Right hindlimb (tissue), 1 donor: ENCODE results near the gene DYRK1B.

Source experiments
- DNase-seq: peaks from one replicate; pipeline ENCODE4 v3.0.0-alpha.2; 2018

The DYRK1B gene

DNA sequence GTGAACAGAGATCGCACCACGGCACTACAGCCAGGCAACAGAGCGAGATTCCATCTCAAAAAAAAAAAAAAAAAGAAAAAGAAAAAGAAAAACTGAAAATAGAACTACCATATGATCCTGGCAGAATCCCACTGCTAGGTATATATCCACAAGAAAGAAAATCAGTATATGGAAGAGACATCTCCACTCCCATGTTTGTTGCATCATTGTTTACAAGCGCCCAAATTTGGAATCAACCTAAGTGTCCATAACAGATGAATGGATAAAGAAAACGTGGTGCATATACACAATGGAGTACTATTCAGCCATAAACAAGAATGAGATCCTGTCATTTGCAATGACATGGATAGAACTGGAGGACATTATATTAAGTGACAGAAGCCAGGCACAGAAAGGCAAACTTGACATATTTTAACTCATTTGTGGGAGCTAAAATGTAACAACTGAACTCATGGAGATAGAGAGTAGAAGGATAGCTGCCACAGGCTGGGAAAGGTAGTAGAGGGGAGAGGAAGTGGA is 26.1 kb downstream of the DYRK1B start:
- no peak for DNase-seq

DNA sequence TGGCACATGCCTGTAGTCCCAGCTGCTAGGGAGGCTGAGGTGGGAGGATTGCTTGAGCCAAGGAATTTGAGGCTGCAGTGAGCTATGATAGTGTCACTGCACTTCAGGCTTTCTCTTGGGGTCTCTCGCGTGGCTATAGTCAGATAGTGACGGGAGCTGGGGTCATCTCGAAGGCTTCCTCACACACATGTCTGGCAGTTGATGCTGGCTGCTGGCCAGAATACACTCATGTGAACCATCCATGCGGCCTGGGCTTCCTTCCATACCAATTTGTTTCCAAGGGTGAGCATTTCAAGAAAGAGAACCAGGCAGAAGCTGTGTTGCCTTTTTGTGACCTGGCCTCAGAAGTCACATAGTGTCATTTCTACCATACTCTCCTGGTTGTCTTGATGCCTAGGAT is 28.9 kb downstream of the DYRK1B start:
- DNase-seq, result no peak

DNA sequence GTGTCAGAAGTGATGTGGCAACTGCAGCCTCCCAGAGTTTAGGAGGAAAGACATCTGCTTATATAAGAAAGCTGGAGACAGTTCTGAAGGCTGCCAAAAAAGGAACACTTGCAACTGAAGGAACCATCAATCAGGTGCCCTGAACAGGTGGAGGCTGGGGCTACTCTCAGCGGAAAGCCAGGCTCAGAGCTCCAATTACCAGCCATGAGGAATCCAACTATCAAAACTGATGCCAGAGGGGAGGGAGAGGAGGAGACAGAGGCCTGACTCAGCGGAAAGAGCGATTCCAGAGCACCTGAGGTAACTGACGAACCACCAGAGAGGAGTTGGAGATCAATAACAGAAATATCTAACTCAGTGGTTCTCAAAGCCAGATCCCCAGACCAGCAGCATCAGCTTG is 31.0 kb downstream of the DYRK1B start:
- DNase-seq, result no peak

DNA sequence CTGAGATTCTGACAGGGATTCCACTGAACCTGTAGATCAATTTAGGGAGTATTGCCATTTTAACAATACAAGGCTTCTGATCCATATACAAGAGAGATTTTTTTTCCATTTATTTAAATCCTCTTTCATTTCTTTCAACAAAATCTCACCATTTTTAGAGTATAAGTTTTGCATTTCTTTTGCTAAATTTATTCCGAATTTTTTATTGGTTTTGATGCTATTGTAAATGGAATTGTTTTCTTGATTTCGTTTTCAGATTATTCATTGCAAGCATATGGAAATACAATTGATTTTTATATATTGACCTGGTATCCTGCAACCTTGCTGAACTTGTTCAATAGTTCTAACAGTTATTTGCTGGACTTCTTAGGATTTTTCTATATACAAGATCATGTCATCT is 36.9 kb downstream of the DYRK1B start:
- no peak for DNase-seq

DNA sequence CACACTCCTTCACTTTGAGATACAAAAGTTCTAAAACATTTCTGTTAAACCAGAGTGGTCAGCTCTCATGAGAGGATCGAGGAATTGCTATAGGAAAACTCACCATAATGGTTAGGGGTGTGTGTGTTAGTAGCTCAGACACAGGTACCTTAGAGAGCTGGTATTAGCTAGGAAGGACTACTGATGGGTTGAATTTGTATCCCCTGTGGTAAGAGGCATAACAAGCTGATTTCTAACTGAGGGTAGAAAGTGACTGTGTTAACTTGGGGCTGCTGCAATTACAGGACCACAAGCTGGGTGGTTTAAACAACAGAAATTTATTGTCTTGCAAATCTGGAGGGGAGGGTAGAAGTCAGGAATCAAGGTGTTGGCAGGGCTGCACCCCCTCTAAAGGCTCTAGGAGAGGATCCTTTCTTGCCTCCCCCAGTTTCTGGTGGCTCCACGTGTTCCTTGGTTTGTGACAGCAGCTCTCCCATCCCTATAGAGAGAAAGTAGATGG is 37.9 kb downstream of the DYRK1B start:
- DNase-seq, result no peak

DNA sequence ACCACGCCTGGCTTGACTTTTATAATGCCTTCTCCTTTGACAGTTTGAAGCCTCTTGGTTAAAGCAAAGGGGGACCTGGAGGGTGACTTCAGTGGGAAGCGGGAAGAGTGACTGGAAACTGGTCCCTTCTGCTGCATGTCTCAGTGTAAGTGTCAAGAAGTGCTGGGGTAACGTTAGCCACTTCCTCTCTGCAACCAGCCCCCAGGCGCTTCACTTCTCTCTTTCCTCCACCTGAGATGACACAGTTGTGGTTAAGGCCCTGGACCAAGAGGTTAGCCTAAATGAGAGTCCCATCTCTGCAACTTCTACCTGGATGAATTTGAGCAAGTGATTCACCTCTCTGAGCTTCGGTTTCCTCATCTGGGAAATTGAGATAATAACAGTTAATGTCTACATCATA is 39.0 kb downstream of the DYRK1B start:
- DNase-seq, result no peak

DNA sequence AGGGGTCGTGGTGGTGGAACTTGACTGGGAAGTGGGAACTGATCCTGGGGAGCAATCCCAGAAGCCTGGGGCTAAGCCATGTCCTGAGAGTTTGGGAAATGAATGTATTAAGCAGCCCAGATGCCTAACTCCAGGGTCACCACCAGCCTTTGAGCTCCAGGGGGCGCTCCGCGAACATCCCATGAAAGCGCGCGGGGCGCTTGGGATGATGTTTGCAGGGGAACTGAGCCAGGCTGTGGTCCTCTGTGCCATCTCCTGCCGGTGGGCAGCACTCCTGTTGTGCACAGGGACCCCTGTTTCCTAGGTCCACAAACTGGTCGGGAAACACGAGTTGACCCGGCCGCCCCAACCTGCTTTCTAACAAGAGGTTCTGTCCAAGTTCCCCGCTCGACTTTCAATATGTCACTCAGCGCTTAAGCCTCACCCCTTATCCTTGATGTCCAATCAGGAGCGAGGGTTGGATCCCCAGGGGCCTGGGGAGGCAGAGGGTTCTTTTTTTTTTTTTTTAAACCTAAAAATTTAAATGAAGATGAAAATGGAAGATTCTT is 40.9 kb downstream of the DYRK1B start:
- peak; percentile 86 for DNase-seq

DNA sequence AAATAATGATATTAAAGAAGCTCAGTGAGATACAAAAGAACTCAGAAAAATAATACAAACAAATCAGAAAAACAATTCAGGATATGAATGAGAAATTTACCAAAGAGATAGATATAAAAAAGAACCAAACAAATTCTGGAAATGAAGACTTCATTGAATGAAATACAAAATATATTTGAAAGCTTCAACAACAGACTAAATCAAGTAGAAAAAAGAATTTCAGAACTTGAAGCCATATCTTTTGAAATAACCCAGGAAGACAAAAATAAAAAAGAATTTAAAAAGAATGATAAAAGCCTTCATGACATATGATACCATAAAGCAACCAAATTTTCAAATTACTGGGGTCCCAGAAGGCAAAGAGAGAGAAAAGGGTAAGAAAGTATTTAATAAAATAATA is 45.7 kb downstream of the DYRK1B start:
- no peak for DNase-seq

DNA sequence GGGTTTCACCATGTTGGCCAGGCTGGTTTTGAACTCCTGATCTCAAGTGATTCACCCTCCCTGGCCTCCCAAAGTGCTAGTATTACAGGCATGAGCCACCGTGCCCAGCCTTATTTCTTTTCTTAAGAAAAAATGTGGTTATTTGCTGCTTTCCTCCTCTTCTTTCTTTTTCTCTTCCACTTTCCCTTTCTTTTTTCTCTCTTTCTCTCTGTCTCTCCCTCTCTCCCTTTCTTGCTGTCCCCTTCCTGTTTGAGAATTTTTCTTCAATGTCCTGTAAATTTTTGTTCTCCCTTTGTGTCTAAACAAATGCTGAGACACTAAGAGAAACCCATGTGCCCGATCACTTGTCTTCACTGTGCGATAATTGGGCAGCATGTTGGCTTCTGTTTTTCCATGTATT is 53.1 kb downstream of the DYRK1B start:
- DNase-seq, result no peak

DNA sequence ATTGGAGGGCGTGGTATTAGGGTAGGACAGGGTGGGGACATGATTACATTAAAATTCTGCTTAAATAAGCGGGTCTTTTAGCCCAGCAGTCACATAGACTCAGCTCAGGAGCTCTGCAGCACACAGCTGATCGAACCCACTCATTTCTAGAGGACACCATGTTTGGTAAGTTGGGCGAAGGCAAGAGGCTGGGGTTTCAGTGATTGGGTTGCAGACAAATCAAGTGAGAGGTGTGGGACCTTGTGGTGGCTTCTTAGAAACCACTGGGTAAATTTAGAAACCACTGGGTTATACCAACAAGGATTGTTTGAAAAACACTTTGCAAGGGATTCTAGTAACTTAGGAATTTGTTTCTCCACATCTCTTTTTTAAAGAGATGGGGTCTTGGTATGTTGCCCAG is 55.2 kb downstream of the DYRK1B start, which contains the start of gene LEUTX:
Gene LEUTX (plus strand): TSS at position 92 of the 400 bp plus-strand sequence. CDS start 67 bp downstream, at position 159.
- no peak for DNase-seq
